Measurements from ENCODE around the gene DNM3.

Gene DNM3

DNA sequence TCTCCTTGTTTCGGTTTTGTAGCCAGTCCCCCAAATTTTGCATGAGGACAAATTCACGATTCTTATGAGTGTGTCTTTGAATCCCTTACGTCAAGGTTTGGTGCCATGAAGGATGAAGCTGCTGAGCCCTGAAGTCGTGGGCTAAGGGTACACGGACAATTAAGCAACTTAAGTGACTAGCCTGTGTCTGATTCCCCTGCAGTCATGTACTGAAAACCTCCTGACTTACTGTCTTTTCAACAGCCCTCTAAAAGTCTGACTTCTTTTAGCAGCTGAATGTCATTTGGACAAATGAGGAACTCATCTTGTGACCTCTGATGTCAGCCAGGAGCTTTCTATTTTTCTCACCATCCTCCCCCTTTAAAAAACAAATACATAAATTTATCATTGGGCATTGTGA, 552.1 kb downstream of the DNM3 start:
- no peak for DNase-seq (ENCODE audit: extremely low read depth, low read depth)
- TF ChIP-seq, protein P1, sequence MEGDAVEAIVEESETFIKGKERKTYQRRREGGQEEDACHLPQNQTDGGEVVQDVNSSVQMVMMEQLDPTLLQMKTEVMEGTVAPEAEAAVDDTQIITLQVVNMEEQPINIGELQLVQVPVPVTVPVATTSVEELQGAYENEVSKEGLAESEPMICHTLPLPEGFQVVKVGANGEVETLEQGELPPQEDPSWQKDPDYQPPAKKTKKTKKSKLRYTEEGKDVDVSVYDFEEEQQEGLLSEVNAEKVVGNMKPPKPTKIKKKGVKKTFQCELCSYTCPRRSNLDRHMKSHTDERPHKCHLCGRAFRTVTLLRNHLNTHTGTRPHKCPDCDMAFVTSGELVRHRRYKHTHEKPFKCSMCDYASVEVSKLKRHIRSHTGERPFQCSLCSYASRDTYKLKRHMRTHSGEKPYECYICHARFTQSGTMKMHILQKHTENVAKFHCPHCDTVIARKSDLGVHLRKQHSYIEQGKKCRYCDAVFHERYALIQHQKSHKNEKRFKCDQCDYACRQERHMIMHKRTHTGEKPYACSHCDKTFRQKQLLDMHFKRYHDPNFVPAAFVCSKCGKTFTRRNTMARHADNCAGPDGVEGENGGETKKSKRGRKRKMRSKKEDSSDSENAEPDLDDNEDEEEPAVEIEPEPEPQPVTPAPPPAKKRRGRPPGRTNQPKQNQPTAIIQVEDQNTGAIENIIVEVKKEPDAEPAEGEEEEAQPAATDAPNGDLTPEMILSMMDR (IDR thresholded peaks at IDR 0.05; ENCODE audit: low read depth, low read length) = no peak

- TF ChIP-seq, protein P1 (IDR thresholded peaks at IDR 0.05; ENCODE audit: low read depth, low read length) = no peak
- no peak for DNase-seq (ENCODE audit: extremely low read depth, low read depth)
Observed at GRCh38 chr1:172394141-172394751, 552.9 kb downstream of the DNM3 start.

DNA sequence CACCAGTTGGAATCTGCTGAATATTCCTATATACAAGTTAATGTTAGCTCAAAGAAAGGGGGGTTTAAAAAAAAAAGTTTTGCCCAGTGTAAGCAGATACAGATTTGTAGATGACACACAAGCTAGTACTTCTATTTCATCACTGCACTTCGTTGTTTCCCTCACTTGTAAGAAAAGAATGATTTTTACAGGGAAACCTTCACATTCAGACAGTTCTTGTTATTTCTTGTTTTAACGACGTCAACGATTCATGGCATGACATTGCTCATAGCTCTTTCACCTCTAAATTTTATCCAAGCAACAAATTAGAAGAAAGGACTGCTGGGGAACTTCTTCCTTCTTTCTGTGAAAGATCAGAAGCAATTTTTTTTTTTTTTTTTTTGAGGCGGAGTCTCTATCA, 553.5 kb downstream of the DNM3 start:
- DNase-seq (ENCODE audit: extremely low read depth, low read depth) = no peak
- TF ChIP-seq, protein P1 (IDR thresholded peaks at IDR 0.05; ENCODE audit: low read depth, low read length) = no peak

- no peak for DNase-seq (ENCODE audit: extremely low read depth, low read depth)
- TF ChIP-seq, protein P1 (IDR thresholded peaks at IDR 0.05; ENCODE audit: low read depth, low read length) = no peak
Observed at GRCh38 chr1:172395576-172395975, 554.3 kb downstream of the DNM3 start.

DNA sequence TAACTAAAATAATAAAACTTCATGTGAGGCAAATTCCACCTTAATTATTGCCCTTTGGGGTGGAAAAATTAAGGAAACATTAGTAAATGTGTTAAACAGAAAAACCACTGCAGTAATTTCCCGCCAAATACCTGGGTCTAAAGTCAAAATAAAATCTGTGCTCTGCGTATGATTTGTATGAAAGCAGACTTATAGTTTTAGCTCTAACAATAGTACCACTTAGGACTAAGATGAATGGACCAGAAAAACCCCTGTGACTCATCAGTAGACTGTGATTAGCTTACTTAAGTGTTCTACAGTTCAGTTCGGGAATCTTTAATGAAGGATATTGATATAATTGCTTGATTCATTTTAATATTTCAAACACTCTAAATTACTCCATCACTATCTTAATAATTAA, 555.9 kb downstream of the DNM3 start:
- no peak for DNase-seq (ENCODE audit: extremely low read depth, low read depth)
- TF ChIP-seq, protein P1 (IDR thresholded peaks at IDR 0.05; ENCODE audit: low read depth, low read length) = no peak

DNA sequence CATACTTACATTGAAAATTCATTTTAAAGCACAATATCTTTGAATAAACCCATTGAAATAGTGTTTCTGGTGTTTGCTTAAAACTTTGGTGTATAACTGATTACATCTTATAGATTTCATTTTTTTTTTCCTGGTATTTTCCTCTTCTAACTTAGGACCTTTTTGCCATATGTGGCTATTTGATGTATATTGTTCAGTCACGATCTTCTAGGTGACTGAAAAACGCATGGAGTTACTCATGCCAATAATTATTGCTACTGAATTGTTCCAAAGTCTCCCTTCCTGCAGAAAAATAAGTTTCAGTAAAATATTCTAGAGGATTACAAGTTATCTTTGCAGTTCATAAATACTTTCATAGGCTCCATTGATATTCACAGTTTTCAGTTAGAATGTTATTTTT, 556.3 kb downstream of the DNM3 start:
- TF ChIP-seq, protein P1 (IDR thresholded peaks at IDR 0.05; ENCODE audit: low read depth, low read length) = no peak
- no peak for DNase-seq (ENCODE audit: extremely low read depth, low read depth)

DNA sequence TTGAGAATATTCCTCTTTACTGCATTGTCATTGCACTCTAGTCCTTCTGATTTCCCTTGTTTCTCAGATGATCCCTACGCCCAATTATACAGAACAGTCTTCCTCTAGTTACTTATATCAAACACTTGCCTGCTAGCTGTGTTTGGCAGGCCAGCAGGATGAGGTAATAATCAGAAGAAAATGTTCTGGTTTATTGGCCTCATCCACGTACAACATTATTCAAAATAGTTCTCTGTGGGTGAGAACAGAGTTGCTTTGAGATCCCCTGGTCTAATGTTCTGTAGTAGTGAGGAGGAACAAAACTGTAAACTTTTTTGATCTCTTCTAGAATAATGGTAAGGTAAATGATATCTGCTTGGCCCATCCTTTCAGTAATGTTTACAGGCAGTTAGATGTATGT, 556.9 kb downstream of the DNM3 start:
- TF ChIP-seq, protein P1 (IDR thresholded peaks at IDR 0.05; ENCODE audit: low read depth, low read length) = no peak
- no peak for DNase-seq (ENCODE audit: extremely low read depth, low read depth)

All from AG09319 (cell line).